ENCODE results near the gene SCN1B. TPM values are rescaled to one million over a fixed set of nuclear protein-coding genes. Genes with fewer than 3 reads are reported as not detected.
"Not testable (repeated sequence)": the region's sequence is repeated elsewhere in the genome, so short reads cannot be mapped to it uniquely, and the experiment has no call there.

SCN1B gene
- total RNA-seq, 3 donors from 2014 or later (not counting 1 experiment from before 2014, with no cell fraction given) = 0.94 to 1.5 (median 1.1) TPM

DNA sequence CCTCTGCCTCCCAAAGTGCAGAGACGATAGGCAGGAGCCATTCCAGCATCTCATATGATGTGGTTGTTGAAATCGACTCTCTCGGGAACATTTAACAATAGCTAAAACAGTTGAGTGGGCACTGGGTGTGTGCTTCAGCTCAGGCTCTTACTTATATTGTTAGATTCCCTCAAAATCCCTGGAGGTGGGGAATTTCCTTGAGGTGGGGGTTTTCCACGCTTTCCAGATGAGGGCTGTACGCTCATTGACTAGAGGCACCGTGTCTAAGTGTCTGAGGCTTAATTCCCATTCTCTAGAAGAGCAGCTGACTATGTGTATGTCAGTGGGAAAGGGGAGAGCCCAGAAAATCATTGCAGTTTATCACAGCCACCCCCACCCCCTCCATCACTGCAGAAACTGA, 41.0 kb upstream of the SCN1B start:
- Mint-ChIP-seq H3K4me1 (peaks cover 23 to 42% of the 10 kb centered on the region in 2 donors), H3K27ac (no peak overlapping the region), H3K36me3 (no peaks in the 10 kb centered on the region), H3K27me3 (ENCODE audit: low read depth in 2 of 2) (peaks cover 0 to 3% of the 10 kb centered on the region in 2 donors), H3K4me3 (no peak overlapping the region), H3K9me3 (no peaks in the 10 kb centered on the region)
- DNase-seq (no peak), ATAC-seq (no peak)
- Histone ChIP-seq H3K4me3 (ENCODE audit: low read length) (no peak overlapping the region), H3K36me3 (ENCODE audit: control insufficient read depth, insufficient read depth, low read length) (no peaks in the 10 kb centered on the region), H3K27ac (ENCODE audit: low read length) (no peak overlapping the region), H3K27me3 (ENCODE audit: control insufficient read depth, insufficient read depth, low read length) (no peaks in the 10 kb centered on the region), H3K9me3 (ENCODE audit: control insufficient read depth, insufficient read depth, low read length) (no peaks in the 10 kb centered on the region), H3K4me1 (ENCODE audit: control insufficient read depth, insufficient read depth, low read length) (peaks cover 16% of the 10 kb centered on the region)
- TF ChIP-seq, protein P1, sequence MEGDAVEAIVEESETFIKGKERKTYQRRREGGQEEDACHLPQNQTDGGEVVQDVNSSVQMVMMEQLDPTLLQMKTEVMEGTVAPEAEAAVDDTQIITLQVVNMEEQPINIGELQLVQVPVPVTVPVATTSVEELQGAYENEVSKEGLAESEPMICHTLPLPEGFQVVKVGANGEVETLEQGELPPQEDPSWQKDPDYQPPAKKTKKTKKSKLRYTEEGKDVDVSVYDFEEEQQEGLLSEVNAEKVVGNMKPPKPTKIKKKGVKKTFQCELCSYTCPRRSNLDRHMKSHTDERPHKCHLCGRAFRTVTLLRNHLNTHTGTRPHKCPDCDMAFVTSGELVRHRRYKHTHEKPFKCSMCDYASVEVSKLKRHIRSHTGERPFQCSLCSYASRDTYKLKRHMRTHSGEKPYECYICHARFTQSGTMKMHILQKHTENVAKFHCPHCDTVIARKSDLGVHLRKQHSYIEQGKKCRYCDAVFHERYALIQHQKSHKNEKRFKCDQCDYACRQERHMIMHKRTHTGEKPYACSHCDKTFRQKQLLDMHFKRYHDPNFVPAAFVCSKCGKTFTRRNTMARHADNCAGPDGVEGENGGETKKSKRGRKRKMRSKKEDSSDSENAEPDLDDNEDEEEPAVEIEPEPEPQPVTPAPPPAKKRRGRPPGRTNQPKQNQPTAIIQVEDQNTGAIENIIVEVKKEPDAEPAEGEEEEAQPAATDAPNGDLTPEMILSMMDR (IDR thresholded peaks at IDR 0.05) = no peak
- 93% methylated on average over 6 of the region's 6 CpGs for WGBS (ENCODE audit: insufficient coverage)
- intact Hi-C loops (cut with micrococcal nuclease) = no loop called here

GRCh38 chr19:34990578-34991192, 39.6 kb upstream of the SCN1B start:
- Mint-ChIP-seq H3K9me3 (no peaks in the 10 kb centered on the region), H3K27me3 (ENCODE audit: low read depth in 2 of 2) (peaks cover 0 to 3% of the 10 kb centered on the region in 2 donors), H3K4me1 (peaks cover 14 to 38% of the 10 kb centered on the region in 2 donors), H3K36me3 (no peaks in the 10 kb centered on the region), H3K27ac (no peak overlapping the region), H3K4me3 (no peak overlapping the region)
- H3K36me3 ChIP-seq (ENCODE audit: control insufficient read depth, insufficient read depth, low read length) = no peaks in the 10 kb centered on the region
- 77% methylated on average over 13 of the region's 13 CpGs for WGBS (ENCODE audit: insufficient coverage)
- intact Hi-C loops (cut with micrococcal nuclease) = no loop called here
- H3K9me3 ChIP-seq (ENCODE audit: control insufficient read depth, insufficient read depth, low read length) = no peaks in the 10 kb centered on the region
- H3K4me3 ChIP-seq (ENCODE audit: low read length) = no peak overlapping the region
- DNase-seq (no peak), ATAC-seq (no peak)
- H3K27me3 ChIP-seq (ENCODE audit: control insufficient read depth, insufficient read depth, low read length) = no peaks in the 10 kb centered on the region
- H3K4me1 ChIP-seq (ENCODE audit: control insufficient read depth, insufficient read depth, low read length) = peaks cover 17% of the 10 kb centered on the region
- no peak overlapping the region for H3K27ac ChIP-seq (ENCODE audit: low read length)
- TF ChIP-seq, protein P1 (IDR thresholded peaks at IDR 0.05) = no peak

- H3K9me3 ChIP-seq (ENCODE audit: control insufficient read depth, insufficient read depth, low read length) = no peaks in the 10 kb centered on the region
- no peak overlapping the region for H3K4me3 ChIP-seq (ENCODE audit: low read length)
- peaks cover 0 to 3% of the 10 kb centered on the region in 2 donors for H3K27me3 Mint-ChIP-seq (ENCODE audit: low read depth in 2 of 2)
- DNase-seq (no peak), ATAC-seq (no peak)
- H3K4me3 Mint-ChIP-seq = peak overlapping the region; percentile 72
- peaks cover 25% of the 10 kb centered on the region for H3K4me1 ChIP-seq (ENCODE audit: control insufficient read depth, insufficient read depth, low read length)
- no peaks in the 10 kb centered on the region for H3K36me3 ChIP-seq (ENCODE audit: control insufficient read depth, insufficient read depth, low read length)
- H3K27ac ChIP-seq (ENCODE audit: low read length) = no peak overlapping the region
- intact Hi-C loops (cut with micrococcal nuclease) = no loop called here
- 99% methylated on average over 6 of the region's 8 CpGs for WGBS (ENCODE audit: insufficient coverage)
- no peaks in the 10 kb centered on the region for H3K27me3 ChIP-seq (ENCODE audit: control insufficient read depth, insufficient read depth, low read length)
- TF ChIP-seq, protein P1 (IDR thresholded peaks at IDR 0.05) = no peak
- H3K4me1 Mint-ChIP-seq = peaks cover 10 to 34% of the 10 kb centered on the region in 2 donors
- no peaks in the 10 kb centered on the region for H3K36me3 Mint-ChIP-seq
- H3K9me3 Mint-ChIP-seq = no peaks in the 10 kb centered on the region
- H3K27ac Mint-ChIP-seq = no peak overlapping the region
These were observed 38.5 kb upstream of the SCN1B start for GRCh38 chr19:34991542-34992333.

- Mint-ChIP-seq H3K27ac (peak overlapping the region in 1 of 2 donors; percentile 52), H3K4me1 (peaks cover 18 to 41% of the 10 kb centered on the region in 2 donors), H3K4me3 (peak overlapping the region; percentile 72)
- intact Hi-C loops (cut with micrococcal nuclease); H3K9me3 ChIP-seq (ENCODE audit: control insufficient read depth, insufficient read depth, low read length); H3K36me3 Mint-ChIP-seq; H3K4me3 ChIP-seq (ENCODE audit: low read length); H3K27me3 Mint-ChIP-seq (ENCODE audit: low read depth in 2 of 2); H3K27me3 ChIP-seq (ENCODE audit: control insufficient read depth, insufficient read depth, low read length); H3K36me3 ChIP-seq (ENCODE audit: control insufficient read depth, insufficient read depth, low read length); DNase-seq; H3K27ac ChIP-seq (ENCODE audit: low read length); H3K9me3 Mint-ChIP-seq: not testable (repeated sequence)
- ATAC-seq = peak in 2 of 3 donors; percentile 54 to 68
- H3K4me1 ChIP-seq (ENCODE audit: control insufficient read depth, insufficient read depth, low read length) = peaks cover 33% of the 10 kb centered on the region
- 91% methylated on average over 4 of the region's 7 CpGs for WGBS (ENCODE audit: insufficient coverage)
These were observed 37.7 kb upstream of the SCN1B start for GRCh38 chr19:34992582-34992981.
